GM23338 (cell line): Measurements from ENCODE around the gene RNLS.

Experiments
- EZH2 ChIP-seq: fragments of 200-600 bp; sonication (generic); IDR thresholded peaks from one replicate; pipeline ENCODE4 v1.8.0; 2017; ENCODE audit warnings: antibody characterized with exemption, mild to moderate bottlenecking, low read depth; ENCODE audit not compliant: unreplicated experiment
- JUNB ChIP-seq: IDR thresholded peaks from one replicate; pipeline ENCODE4 v1.6.1; 2016; ENCODE audit warnings: antibody characterized with exemption; ENCODE audit not compliant: unreplicated experiment
- POLR2AphosphoS5 ChIP-seq: IDR thresholded peaks from 2 replicates; pipeline ENCODE4 v1.6.1; 2016; ENCODE audit warnings: antibody characterized with exemption, low read depth
- REST ChIP-seq: IDR thresholded peaks from one replicate; pipeline ENCODE4 v1.6.1; 2018; ENCODE audit warnings: antibody characterized with exemption; ENCODE audit not compliant: unreplicated experiment
- TF ChIP-seq, protein P1 (sequence below), 2 experiments: fragments of 200-600 bp in 1 of 2; sonication (generic) in 1 of 2; conservative IDR thresholded peaks; 2 replicates each; pipeline versions ENCODE4 v1.5.1 to v1.6.1; 2016 to 2017; ENCODE audit warnings: antibody characterized with exemption in 2 of 2, low read depth in 2 of 2, mild to moderate bottlenecking in 2 of 2, moderate library complexity in 1 of 2

- TF ChIP-seq, protein P1, sequence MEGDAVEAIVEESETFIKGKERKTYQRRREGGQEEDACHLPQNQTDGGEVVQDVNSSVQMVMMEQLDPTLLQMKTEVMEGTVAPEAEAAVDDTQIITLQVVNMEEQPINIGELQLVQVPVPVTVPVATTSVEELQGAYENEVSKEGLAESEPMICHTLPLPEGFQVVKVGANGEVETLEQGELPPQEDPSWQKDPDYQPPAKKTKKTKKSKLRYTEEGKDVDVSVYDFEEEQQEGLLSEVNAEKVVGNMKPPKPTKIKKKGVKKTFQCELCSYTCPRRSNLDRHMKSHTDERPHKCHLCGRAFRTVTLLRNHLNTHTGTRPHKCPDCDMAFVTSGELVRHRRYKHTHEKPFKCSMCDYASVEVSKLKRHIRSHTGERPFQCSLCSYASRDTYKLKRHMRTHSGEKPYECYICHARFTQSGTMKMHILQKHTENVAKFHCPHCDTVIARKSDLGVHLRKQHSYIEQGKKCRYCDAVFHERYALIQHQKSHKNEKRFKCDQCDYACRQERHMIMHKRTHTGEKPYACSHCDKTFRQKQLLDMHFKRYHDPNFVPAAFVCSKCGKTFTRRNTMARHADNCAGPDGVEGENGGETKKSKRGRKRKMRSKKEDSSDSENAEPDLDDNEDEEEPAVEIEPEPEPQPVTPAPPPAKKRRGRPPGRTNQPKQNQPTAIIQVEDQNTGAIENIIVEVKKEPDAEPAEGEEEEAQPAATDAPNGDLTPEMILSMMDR (conservative IDR thresholded peaks at IDR 0.05; ENCODE audit: low read depth in 2 of 2), result no peak
- TF ChIP-seq POLR2AphosphoS5, result no peak
- TF ChIP-seq EZH2, result no peak
- no peak for TF ChIP-seq REST
- TF ChIP-seq JUNB, result no peak
Measured at GRCh38 chr10:88428442-88428841, 154.7 kb downstream of the RNLS start.
